ENCODE measurements around the gene RPL22L1.
"Not testable (repeated sequence)": the region's sequence is repeated elsewhere in the genome, so short reads cannot be mapped to it uniquely, and the experiment has no call there.

DNA sequence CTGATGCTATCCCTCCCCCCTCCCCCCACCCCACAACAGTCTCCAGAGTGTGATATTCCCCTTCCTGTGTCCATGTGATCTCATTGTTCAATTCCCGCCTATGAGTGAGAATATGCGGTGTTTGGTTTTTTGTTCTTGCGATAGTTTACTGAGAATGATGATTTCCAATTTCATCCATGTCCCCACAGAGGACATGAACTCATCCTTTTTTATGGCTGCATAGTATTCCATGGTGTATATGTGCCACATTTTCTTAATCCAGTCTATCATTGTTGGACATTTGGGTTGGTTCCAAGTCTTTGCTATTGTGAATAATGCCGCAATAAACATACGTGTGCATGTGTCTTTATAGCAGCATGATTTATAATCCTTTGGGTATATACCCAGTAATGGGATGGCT, 8.7 kb upstream of the RPL22L1 start:
- TF ChIP-seq, protein P1, sequence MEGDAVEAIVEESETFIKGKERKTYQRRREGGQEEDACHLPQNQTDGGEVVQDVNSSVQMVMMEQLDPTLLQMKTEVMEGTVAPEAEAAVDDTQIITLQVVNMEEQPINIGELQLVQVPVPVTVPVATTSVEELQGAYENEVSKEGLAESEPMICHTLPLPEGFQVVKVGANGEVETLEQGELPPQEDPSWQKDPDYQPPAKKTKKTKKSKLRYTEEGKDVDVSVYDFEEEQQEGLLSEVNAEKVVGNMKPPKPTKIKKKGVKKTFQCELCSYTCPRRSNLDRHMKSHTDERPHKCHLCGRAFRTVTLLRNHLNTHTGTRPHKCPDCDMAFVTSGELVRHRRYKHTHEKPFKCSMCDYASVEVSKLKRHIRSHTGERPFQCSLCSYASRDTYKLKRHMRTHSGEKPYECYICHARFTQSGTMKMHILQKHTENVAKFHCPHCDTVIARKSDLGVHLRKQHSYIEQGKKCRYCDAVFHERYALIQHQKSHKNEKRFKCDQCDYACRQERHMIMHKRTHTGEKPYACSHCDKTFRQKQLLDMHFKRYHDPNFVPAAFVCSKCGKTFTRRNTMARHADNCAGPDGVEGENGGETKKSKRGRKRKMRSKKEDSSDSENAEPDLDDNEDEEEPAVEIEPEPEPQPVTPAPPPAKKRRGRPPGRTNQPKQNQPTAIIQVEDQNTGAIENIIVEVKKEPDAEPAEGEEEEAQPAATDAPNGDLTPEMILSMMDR (conservative IDR thresholded peaks at IDR 0.05; ENCODE audit: low read depth in 2 of 2), result not testable (repeated sequence)
- TF ChIP-seq POLR2AphosphoS5 (IDR thresholded peaks at IDR 0.05; ENCODE audit: low read depth), result not testable (repeated sequence)

Data from GM23338 (cell line).